Measurements from ENCODE around the gene PSMB1. TPM values are rescaled to one million over a fixed set of nuclear protein-coding genes. Genes with fewer than 3 reads are reported as not detected.

The PSMB1 gene
- 100 to 1,000 TPM; 227 to 320 (median 275) TPM for total RNA-seq

DNA sequence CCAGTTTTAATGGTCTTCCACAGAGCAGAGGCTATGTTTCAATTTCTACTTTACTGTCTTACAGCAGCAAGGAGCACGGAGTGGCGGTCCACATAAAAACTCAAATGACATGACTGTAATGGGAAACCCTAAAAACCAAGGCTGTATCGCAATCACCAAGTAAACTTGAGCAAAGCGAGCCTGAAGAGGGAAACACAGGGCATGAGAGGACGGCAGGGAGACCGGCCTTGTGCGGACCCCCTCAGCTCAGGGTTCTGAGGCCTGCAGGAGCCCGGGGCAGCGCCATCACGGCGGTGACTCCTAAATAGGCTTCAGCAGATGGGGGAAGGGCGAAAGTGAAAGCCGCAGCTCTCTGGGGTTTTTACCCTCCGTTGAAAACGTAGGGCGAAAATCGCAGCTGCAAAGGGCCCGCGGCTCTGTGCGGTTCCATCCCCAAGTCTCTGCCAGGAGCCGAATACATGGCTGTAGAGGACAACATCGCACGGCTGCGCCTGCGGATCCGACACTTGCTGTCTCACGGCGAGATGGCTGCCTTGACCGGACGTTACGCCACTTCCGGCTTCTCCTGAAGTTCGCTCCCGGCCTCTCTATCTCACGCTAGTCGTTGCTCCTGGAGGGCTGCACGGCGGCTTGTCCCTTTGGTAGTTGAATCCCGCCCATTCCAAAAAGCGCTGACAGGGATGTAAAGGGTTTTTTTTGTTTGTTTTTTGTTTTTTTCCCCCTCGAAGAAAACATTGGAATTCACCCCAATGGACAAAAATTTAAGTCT lies at the start of gene PSMB1:
PSMB1 (minus strand) TSS at position 543 of the 769 bp plus-strand sequence; CDS start at position 478, 65 bp downstream.
- peaks cover 23 to 29% of the 10 kb centered on the region in 2 donors for H3K4me1 ChIP-seq
- H3K36me3 ChIP-seq = peaks cover 0 to 7% of the 10 kb centered on the region in 2 donors
- no peaks in the 10 kb centered on the region for H3K27me3 ChIP-seq
- peak within 1 kb of the TSS; percentile 77 to 91 (median 83) for H3K27ac ChIP-seq
- peak; percentile 12 to 91 for TF ChIP-seq POLR2A (IDR thresholded peaks at IDR 0.05)
- no peak for TF ChIP-seq CTCF (IDR thresholded peaks at IDR 0.05)
- 0 to 1% methylated on average over 39 to 41 of the region's 41 CpGs for WGBS, 2 donors
- peak; percentile 95 for DNase-seq
- peak within 1 kb of the TSS; percentile 64 to 93 (median 79) for H3K4me3 ChIP-seq (replicated peaks in 1 of 3)
- intact Hi-C loops (cut with DNase I) = no loop called here
- H3K9me3 ChIP-seq = no peaks in the 10 kb centered on the region

DNA sequence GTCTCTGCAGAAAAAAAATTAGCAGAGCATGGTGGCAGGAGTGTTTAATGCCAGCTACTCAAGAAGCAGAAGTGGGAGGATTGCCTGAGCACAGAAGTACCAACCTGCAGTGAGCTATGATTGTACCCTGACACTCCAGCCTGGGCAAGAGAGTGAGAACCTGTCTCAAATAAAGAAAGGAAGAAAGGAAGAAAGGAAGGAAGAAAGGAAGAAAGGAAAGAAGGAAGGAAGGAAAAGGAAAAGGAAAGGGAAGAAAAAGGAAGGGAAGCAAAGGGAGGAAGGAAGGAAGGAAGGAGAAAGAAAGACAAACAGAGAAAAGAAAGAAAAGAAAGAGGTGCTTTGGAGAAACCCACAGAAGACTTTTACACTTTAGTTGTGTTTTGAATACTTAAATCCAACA lies 44.2 kb upstream of the PSMB1 start:
- Histone ChIP-seq H3K27me3 (no peaks in the 10 kb centered on the region), H3K27ac (no peak overlapping the region), H3K4me1 (no peaks in the 10 kb centered on the region), H3K4me3 (replicated peaks in 1 of 3) (no peak overlapping the region), H3K36me3 (no peaks in the 10 kb centered on the region), H3K9me3 (no peaks in the 10 kb centered on the region)
- no peak for TF ChIP-seq POLR2A (IDR thresholded peaks at IDR 0.05)
- no peak for TF ChIP-seq CTCF (IDR thresholded peaks at IDR 0.05)
- no peak for DNase-seq
- intact Hi-C loops (cut with DNase I) = no loop called here

GRCh38 chr6:170596426-170596825 lies 43.3 kb upstream of the PSMB1 start:
- H3K36me3 ChIP-seq = no peaks in the 10 kb centered on the region
- DNase-seq = no peak
- no peak overlapping the region for H3K27ac ChIP-seq
- no peak for TF ChIP-seq CTCF (IDR thresholded peaks at IDR 0.05)
- H3K4me1 ChIP-seq = no peaks in the 10 kb centered on the region
- intact Hi-C loops (cut with DNase I) = no loop called here
- no peak overlapping the region for H3K4me3 ChIP-seq (replicated peaks in 1 of 3)
- H3K27me3 ChIP-seq = no peaks in the 10 kb centered on the region
- no peaks in the 10 kb centered on the region for H3K9me3 ChIP-seq

- Histone ChIP-seq H3K4me1 (no peaks in the 10 kb centered on the region), H3K27ac (no peak overlapping the region), H3K9me3 (no peaks in the 10 kb centered on the region), H3K27me3 (no peaks in the 10 kb centered on the region), H3K4me3 (replicated peaks in 1 of 3) (no peak overlapping the region), H3K36me3 (no peaks in the 10 kb centered on the region)
- no peak for TF ChIP-seq POLR2A (IDR thresholded peaks at IDR 0.05)
- no peak for TF ChIP-seq CTCF (IDR thresholded peaks at IDR 0.05)
- DNase-seq = no peak
- WGBS, 2 donors = 83 to 85% methylated on average over 1 of the region's 1 CpG
- intact Hi-C loops (cut with DNase I) = no loop called here
Observed at GRCh38 chr6:170590725-170591124, 37.6 kb upstream of the PSMB1 start.

- Histone ChIP-seq H3K27ac (peak overlapping the region; percentile 54 to 82 (median 66)), H3K4me3 (replicated peaks in 1 of 3) (peak overlapping the region; percentile 51 to 95 (median 84)), H3K4me1 (peaks cover 5 to 16% of the 10 kb centered on the region in 2 donors), H3K27me3 (no peaks in the 10 kb centered on the region), H3K9me3 (no peaks in the 10 kb centered on the region), H3K36me3 (peaks cover 10 to 11% of the 10 kb centered on the region in 2 donors)
- intact Hi-C loops (cut with DNase I) = no loop called here
- WGBS, 2 donors = 4 to 5% methylated on average over 6 of the region's 6 CpGs
- peak in 1 of 2 donors; percentile 4 for DNase-seq
- TF ChIP-seq CTCF (IDR thresholded peaks at IDR 0.05) (no peak), POLR2A (IDR thresholded peaks at IDR 0.05) (no peak)
Observed at GRCh38 chr6:170584954-170585498, 31.9 kb upstream of the PSMB1 start.
